ENCODE data around the gene MYRIP. TPM values are rescaled to one million over a fixed set of nuclear protein-coding genes. Genes with fewer than 3 reads are reported as not detected.

MYRIP gene
- total RNA-seq, 1 donor from 2014 or later, result 5.9 TPM

DNA sequence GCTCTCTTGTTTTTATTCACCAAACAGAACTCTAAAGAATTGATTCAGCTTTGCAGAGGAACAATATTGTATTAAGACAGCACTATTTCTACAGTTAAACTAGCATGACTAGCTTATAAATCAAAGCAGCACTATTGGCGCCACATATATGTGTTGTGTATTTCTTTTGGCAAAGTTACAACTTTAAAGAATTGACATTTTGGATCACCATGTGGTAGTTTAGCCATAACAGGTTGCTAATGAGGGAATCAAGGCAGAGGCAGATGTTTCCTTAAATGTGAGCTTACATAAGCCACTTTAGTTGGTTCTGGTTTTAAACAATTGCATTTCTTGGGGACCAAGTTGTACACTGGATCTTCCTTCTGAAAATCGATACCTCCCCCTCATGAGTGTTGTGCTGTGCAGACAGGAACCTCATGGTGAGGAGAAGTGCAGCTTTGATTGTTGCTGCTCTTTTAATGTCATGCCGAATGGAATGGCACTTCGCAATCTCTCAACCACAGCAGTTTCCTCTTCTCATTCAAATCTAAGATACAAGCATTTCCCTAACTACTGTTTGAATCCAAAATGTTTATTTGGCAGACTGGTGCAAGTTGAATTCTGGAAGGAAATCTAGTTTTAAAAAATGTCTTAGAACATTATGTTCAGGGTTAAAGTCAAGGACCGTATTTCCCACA is 151.2 kb downstream of the MYRIP start:
- Histone ChIP-seq H3K4me1 (peaks cover 17% of the 10 kb centered on the region), H3K4me3 (no peak overlapping the region), H3K36me3 (no peaks in the 10 kb centered on the region), H3K9me3 (no peaks in the 10 kb centered on the region), H3K27me3 (no peaks in the 10 kb centered on the region), H3K27ac (peak overlapping the region; percentile 76)
- DNase-seq (no peak), ATAC-seq (peak; percentile 59)
- TF ChIP-seq, protein P1, sequence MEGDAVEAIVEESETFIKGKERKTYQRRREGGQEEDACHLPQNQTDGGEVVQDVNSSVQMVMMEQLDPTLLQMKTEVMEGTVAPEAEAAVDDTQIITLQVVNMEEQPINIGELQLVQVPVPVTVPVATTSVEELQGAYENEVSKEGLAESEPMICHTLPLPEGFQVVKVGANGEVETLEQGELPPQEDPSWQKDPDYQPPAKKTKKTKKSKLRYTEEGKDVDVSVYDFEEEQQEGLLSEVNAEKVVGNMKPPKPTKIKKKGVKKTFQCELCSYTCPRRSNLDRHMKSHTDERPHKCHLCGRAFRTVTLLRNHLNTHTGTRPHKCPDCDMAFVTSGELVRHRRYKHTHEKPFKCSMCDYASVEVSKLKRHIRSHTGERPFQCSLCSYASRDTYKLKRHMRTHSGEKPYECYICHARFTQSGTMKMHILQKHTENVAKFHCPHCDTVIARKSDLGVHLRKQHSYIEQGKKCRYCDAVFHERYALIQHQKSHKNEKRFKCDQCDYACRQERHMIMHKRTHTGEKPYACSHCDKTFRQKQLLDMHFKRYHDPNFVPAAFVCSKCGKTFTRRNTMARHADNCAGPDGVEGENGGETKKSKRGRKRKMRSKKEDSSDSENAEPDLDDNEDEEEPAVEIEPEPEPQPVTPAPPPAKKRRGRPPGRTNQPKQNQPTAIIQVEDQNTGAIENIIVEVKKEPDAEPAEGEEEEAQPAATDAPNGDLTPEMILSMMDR (IDR thresholded peaks at IDR 0.05), result no peak
- intact Hi-C loops (cut with DNase I), result no loop called here

DNA sequence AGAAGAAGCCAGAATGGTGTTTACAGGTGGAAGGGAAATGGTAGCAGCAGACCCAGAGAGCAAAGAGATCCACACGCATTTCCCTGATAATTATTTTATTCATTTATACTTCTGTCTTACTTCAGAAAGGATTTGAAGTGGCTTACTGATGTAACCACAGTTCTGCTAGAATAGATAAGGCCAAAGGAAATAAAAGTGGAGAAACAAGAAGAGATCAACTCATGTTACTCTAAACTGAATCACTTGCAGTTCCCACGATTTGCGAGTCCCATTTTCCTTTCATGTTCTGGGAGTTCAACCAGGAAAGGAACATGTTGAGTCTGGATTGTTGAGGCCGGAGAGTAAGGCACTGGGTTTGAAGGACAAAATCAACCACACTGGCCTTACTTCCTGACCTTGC is 151.8 kb downstream of the MYRIP start:
- TF ChIP-seq, protein P1 (IDR thresholded peaks at IDR 0.05), result no peak
- intact Hi-C loops (cut with DNase I), result no loop called here
- peak overlapping the region; percentile 76 for H3K27ac ChIP-seq
- peaks cover 17% of the 10 kb centered on the region for H3K4me1 ChIP-seq
- DNase-seq (no peak), ATAC-seq (no peak)
- no peaks in the 10 kb centered on the region for H3K27me3 ChIP-seq
- no peaks in the 10 kb centered on the region for H3K36me3 ChIP-seq
- no peak overlapping the region for H3K4me3 ChIP-seq
- H3K9me3 ChIP-seq, result no peaks in the 10 kb centered on the region

DNA sequence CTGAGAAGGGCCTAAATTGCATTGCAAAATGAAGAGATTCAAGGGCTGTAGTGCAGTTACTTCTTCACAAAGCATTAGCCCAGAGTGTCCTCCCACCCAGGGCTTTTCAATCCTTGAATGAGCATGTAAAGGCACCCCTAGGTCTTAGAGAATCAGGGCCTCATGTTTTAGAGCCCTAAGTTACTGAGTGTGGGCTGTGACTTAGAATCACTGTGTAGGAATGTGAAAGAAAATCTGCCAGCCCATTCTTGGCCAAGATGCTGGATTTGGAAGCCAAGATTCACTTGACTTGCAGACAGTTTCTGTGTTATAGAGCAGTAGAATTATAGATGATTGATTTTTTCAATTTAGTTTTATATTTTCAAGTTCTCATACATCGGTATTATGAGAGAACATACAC is 153.2 kb downstream of the MYRIP start:
- TF ChIP-seq, protein P1 (IDR thresholded peaks at IDR 0.05), result no peak
- Histone ChIP-seq H3K27me3 (no peaks in the 10 kb centered on the region), H3K27ac (peak overlapping the region; percentile 76), H3K36me3 (no peaks in the 10 kb centered on the region), H3K4me3 (no peak overlapping the region), H3K4me1 (peaks cover 17% of the 10 kb centered on the region), H3K9me3 (no peaks in the 10 kb centered on the region)
- DNase-seq (no peak), ATAC-seq (no peak)
- intact Hi-C loops (cut with DNase I), result no loop called here

DNA sequence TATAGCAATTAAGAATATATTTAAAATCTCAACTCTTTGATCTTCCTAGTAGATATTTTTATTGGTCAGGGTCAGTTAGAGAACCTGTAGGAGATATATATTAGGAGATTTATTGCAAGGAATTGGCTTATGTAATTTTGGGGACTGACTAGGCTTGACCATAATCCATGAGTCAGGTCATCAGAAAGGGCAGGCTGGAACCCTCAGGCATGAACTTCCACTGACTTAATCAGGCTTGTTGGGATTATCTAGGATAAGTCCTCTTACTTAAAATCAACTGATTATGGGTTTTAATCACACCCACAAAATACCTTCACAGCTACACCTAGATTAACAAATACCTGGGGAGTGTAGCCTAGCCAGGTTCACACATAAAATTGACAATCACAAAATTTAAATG is 156.1 kb downstream of the MYRIP start:
- intact Hi-C loops (cut with DNase I), result no loop called here
- H3K27me3 ChIP-seq, result no peaks in the 10 kb centered on the region
- no peak overlapping the region for H3K27ac ChIP-seq
- DNase-seq (no peak), ATAC-seq (no peak)
- peaks cover 15% of the 10 kb centered on the region for H3K4me1 ChIP-seq
- H3K4me3 ChIP-seq, result no peak overlapping the region
- TF ChIP-seq, protein P1 (IDR thresholded peaks at IDR 0.05), result no peak
- no peaks in the 10 kb centered on the region for H3K36me3 ChIP-seq
- H3K9me3 ChIP-seq, result no peaks in the 10 kb centered on the region

DNA sequence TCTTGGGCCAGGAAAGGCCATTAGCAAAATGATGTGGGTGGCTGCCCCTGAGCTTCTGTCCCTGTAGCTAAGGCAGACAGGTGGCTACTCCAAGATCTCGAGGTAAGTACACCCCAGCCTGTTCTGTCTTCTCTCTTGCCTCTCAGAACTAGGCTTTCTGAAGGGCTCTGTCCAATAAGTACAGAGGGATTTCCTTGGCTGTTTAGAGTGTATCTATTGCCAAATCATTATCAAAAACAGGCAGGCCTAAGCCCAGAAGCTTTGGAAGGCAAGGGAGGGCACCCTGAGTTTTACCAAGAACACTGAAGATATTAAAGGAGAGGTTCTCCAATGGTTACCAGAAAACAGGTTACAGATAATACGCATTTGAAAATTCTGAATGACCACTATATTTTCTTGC is 156.6 kb downstream of the MYRIP start:
- no peak for ATAC-seq
- peaks cover 12% of the 10 kb centered on the region for H3K4me1 ChIP-seq
- no peak overlapping the region for H3K27ac ChIP-seq
- no peaks in the 10 kb centered on the region for H3K36me3 ChIP-seq
- no peak for DNase-seq
- no peaks in the 10 kb centered on the region for H3K27me3 ChIP-seq
- H3K9me3 ChIP-seq, result no peaks in the 10 kb centered on the region
- intact Hi-C loops (cut with DNase I), result no loop called here
- TF ChIP-seq, protein P1 (IDR thresholded peaks at IDR 0.05), result no peak
- no peak overlapping the region for H3K4me3 ChIP-seq

DNA sequence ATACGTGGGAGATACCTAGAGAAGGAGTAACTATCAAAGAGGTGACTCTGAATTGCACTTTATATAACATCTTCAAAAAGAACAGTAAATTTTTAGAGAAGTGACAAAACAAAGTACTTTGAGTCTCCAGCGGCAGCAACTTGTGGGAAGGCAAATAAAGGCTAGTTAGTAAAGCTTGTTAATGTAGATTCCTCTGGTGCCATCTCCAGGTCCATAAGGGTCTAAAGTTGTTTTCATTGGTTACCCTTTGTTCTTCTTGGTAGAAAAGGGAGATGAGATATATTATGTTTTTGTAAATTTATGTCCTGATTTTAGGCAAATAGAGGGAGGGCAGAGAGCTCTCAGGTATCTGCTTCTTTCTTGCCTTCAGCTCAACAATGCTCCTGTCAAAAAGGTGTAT is 161.6 kb downstream of the MYRIP start:
- no peak for ATAC-seq
- Histone ChIP-seq H3K9me3 (no peaks in the 10 kb centered on the region), H3K4me1 (no peaks in the 10 kb centered on the region), H3K36me3 (no peaks in the 10 kb centered on the region), H3K27ac (no peak overlapping the region), H3K4me3 (no peak overlapping the region), H3K27me3 (no peaks in the 10 kb centered on the region)
- no peak for DNase-seq
- TF ChIP-seq, protein P1 (IDR thresholded peaks at IDR 0.05), result no peak
- intact Hi-C loops (cut with DNase I), result no loop called here

Data from upper lobe of right lung (tissue), 1 donor.